DMS79 treated with DMSO at 0.1 percent for 48 hours (cell line): ENCODE data around the gene ZCCHC14.

Source experiments
- DNase-seq: peaks from one replicate; lab custom pipeline; 2025; lab: John Stamatoyannopoulos, UW

Gene ZCCHC14

DNA sequence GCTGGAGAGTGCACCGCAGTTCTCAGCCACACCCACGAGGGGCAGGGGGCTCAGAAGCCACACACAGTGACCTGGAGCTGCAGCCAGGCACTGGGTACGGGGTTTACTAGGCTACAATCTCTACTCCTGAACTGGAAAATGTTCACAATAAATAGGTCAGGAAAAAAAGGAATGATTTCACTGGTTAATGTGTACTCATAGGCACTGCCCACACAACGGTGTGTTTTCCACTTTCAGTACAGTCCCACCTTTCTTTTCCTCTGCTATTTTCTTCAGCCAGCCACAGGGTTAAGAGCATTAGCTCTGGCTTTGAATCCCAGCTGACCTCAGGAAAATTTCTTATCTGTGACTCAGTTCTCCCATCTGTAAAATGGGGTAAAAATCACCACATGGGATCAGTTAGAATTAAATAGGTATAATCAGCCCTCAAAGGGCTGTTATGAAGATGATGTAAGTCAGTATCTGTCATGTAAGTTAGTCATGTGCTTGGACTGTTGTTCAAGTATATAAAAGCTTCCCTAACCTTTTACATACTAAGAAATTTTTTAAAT, 35.7 kb downstream of the ZCCHC14 start:
- DNase-seq = no peak

DNA sequence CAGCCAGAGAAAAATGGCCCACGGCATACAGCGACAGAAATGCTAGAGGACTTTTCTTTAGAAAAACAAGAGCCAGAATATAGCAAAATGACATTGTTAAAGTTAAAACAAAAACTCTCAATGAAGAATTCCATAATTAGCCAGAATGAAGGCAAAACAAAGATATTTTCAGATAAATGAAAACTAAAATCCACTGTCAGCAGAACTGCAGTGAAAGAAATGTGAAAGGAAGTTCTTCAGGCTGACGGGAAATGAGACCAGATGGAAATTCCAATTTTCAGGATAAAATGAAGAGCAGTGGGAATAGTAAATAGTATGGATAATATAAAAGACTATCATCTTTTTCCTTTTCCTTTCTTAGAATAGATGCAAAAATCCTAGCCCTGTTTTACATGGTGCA, 38.4 kb downstream of the ZCCHC14 start:
- DNase-seq = no peak

DNA sequence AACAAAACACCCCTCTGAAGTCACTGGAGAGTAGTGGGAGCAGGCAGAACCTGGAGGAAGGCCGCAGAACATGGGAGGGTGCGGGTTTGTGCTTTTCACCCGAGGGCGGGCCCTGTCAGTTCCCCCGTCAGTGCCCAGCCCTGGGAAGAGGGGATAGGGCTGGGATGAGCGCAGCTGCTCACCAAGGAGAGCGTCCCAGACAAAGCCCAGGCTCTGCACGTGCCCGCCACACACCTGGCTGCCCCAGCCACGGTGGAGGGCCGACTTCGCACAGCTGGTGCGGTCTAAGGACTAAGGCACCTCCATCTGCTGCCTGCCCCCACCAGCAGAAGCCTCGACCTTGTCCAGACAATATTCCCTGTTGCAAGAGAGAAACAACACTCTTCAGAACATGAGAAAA, 39.5 kb downstream of the ZCCHC14 start:
- no peak for DNase-seq

DNA sequence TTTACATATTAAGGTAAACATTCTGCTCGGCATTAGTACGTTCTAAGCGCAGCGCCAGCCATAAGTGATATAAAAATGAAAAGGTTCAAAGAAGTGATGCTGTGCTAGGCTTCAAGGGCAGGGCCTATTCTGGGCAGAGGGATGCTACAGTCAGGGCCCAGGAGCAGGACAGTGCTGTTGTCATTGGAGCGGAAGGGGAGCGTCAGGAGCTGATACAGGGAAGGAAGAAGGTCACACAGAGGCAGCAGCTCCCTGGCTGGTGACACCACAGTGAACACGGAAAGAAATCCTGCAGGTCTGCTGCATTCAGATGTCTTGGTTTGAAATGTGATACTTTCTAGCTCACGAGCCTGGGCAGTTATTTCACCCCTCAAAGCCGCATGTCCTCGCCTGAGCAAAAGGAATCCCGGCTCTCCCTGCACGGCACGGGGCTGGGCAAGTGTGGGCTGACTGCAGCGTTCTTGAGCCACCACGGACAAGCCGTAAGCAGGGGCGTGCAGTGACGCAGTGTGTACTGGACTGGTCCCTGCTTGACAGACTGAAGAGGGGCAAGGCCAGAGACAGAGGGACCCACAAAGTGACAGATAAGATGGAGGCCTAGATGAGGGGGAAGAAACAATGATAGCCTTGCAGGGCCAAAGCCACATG, 41.1 kb downstream of the ZCCHC14 start:
- DNase-seq = no peak

DNA sequence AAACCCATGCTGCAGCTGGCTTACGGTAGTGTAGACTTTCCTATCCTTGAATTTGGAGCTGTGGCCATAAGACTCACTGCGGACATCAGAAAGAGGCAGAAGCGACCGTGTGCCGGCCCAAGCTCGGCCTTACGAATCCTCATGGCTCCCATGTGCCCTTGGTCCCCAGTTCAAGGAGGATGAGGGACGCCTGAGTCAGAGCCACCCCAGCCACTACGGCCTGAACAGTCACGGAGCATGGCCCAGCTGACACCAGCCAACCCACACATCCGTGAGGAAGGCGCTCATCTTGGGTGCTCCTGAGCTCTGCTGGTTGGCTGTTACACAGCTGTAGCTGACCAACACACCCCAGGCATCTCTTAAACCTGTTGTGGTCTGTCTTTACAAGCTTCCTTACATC, 44.0 kb downstream of the ZCCHC14 start:
- no peak for DNase-seq

DNA sequence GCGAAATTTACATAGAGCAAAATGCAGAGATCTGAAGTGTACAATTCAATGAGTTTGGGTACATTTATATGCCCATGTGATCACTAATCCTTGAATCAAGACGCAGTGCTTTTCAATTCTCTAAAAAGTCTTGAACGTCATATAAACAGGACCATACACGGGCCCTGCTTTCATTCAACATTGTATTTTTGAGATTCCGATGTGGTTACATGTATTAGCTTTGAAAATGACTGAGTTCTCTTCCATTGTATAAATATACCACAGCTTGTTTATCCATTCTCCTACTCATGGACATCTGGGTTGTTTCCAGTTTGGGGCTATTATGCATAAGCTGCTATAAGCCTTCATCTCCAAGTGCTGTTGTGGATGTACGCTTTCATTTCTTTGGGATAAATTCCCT, 45.5 kb downstream of the ZCCHC14 start:
- no peak for DNase-seq

DNA sequence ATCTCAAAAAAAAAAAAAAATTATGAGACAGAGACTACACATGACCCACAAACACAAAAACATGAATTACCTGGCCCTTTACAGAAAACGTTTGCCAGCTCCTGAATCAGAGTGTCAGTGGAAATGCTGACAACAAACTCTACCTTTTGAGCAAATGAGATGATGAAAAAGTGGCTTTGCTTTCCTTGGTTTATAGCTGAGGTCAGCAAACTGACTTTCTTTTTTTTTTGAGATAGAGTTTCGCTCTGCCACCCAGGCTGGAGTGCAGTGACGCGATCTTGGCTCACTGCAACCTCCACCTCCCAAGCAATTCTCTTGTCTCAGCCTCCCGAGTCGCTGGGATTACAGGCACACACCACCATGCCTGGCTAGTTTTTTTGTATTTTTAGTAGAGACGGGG, 46.3 kb downstream of the ZCCHC14 start:
- no peak for DNase-seq

DNA sequence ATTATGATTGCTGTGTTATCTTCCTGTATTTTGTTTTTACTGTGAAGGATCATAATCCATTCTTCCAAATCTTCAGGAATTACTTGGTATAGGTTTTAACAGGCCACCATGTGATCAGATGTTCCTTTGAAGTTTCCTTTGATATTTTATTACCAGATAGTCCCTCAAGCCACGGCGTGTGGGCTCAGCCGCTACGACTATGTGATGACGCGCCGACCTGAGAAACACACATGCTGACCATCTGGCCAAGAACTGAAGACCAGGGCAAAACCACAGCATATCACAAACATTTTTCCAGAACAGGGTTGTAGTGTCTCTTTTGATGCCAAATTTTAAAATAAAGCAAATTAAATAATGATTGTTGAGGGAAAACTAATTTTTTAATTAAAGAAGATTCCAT, 47.3 kb downstream of the ZCCHC14 start:
- DNase-seq = no peak

DNA sequence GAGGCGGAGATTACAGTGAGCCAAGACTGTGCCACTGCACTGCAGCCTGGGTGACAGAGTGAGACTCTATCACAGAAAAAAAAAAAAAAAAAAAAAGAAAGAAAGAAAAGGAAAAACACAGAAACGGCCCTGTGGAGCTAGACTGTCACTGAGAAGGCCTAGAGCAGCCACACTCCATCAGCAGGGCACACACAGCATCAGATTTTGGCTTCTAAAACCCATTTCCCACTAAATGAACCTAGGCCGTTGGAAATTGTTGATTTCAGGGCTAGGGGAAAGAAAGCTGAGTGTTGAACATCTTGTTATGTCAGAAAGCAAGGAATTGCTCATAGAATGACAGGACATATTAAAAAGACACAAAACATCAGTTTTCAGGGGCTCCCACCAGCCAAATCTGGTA, 48.9 kb downstream of the ZCCHC14 start:
- no peak for DNase-seq

DNA sequence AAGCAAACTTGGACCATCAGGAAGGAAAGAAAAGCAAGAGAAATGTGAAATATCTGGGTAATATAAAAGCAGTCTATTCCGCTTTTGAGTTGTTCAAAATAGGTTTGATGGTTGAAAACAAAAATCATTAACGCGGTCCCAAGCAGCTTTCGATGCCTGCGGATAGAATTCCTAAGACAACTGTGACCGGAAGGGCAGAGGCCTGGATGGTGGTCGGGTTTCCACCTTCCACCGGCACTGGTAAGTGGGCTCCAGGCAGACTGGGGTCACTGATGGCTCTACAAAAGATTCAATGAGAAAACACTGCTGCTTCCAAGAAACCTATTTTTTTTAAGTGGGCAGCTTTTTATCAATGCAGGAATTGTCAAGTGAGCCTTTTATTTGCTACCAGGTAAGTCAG, 49.8 kb downstream of the ZCCHC14 start:
- DNase-seq = no peak

DNA sequence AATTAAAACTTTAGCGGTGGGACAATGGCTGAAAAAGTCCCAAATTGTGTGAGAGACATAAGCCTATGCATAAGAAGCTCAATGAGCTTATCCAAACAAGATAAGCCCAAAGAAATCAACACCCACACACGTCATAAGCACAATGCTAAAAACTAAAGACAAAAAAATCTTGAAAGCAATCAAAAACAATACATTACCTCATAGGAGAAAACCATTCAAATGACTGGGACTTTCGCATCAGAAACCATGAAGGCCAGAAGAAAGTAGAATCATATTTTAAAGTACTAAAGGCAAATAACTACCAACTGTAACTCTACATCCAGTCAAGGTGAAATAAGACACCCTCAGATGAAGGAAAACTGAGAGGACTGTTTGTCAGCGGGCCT, 50.2 kb downstream of the ZCCHC14 start:
- DNase-seq = no peak

DNA sequence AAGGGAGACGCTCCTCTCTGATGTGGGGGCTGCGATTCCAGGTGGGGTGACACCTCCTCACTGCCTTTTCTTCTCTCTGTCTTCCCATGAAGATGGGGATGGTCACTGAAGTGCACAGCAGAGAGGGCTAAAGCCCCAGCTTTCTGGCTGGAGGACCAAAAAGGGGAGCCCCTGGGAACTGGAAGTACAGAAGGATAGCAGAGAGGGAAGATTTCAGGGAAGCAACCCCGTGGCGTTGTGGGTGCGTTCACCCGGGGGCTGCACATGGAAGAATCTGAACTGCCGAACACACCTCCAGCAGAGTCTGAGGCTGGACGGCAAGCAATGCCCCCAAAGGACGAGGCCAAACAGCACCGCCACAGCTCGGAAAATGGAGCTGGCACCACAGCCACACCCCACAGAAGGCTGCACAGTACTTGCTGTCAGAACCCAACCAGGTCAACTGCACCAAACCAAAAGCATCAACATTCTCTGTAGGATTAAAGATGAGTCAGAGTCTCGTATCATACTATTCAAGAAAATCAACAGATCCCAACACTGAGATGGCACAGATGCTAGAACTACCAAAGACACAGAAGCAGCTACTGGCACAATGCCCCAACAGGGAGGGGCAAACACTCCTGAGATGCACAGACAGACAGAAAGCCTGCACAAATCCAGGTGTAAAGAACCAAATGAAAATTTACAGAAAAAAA, 50.8 kb downstream of the ZCCHC14 start:
- no peak for DNase-seq

DNA sequence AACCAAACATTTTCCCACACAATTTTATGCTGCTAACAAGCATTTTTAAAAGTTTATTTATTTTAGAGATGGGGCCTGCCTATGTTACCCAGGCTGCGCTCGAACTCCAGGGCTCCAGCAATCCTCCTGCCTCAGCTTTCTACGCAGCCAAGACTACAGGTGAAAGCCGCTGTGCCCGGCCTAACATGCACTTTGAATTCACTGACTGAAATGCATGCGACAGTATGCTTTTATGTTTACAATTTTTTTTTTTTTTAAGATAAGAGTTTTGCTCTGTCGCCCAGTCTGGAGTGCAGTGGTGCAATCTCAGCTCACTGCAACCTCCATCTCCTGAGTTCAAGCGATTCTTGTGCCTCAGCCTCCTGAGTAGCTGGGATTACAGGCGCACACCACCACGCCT, 52.9 kb downstream of the ZCCHC14 start:
- no peak for DNase-seq

DNA sequence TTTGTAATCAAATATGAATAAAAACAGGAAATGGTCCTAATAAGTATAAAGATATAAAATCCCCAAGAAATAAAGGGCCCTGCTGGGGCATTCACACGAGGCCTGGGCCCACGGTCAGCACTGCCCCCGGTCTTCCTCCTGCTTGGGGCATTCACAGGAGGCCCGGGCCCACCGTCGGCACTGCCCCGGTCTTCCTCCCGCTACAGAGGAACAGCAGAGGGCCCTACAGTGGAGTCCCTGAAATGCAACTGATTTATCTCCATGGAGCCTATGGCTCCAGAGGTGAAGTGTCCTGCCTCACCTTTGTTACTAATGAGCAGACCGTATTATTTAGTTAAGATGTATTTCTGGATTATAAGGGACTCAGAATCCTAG, 54.2 kb downstream of the ZCCHC14 start:
- no peak for DNase-seq

DNA sequence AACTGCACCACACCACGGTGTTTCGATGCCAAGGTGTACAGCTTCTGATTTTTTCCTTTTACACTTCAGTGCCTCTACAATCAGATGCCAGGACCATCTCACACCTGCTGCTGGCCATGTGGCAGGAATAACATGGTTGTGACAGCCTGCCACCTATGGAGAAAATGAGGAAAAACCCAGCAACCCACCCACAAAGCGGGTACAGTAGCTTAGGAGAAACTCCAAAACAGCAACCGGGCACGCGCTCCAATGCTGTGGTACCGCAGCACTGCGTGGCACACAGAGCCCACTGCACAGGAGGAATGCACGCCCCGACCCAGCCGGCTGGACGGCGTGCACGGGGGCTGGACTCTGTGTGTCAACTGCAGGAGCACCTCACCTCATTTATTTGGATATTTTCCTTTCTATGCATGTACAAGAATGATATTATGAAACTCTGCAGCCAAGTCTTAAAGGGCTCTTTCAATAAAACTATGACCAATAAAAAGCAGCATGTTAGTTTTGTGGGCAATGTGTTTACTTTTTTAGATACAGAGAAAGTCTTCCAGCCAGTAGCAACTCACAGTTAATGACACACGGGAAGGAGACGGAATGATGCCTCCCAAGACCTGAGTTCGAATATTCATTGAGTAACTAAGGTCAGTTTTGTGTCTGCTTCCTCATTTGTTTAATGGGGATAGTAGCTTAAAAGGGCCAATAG, 54.8 kb downstream of the ZCCHC14 start:
- no peak for DNase-seq

DNA sequence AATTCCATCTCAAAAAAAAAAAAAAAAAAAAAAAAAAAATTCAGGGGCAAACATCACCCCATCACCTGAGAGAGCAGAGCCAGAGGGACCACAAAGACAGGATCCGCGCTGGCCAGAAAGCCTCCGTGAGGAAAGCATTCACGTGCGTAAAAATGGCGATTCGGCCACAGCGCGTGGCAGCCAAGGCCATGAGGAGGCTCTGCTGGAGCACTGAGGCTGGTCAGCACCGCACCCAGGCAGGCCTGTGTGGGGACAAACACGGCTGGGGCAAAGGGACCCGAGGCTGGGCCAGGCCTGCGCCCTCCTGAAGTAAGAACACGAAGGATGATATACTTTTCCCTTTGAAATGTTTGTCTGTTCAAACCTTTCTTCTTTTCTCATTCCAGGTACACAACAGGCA, 55.5 kb downstream of the ZCCHC14 start:
- no peak for DNase-seq

DNA sequence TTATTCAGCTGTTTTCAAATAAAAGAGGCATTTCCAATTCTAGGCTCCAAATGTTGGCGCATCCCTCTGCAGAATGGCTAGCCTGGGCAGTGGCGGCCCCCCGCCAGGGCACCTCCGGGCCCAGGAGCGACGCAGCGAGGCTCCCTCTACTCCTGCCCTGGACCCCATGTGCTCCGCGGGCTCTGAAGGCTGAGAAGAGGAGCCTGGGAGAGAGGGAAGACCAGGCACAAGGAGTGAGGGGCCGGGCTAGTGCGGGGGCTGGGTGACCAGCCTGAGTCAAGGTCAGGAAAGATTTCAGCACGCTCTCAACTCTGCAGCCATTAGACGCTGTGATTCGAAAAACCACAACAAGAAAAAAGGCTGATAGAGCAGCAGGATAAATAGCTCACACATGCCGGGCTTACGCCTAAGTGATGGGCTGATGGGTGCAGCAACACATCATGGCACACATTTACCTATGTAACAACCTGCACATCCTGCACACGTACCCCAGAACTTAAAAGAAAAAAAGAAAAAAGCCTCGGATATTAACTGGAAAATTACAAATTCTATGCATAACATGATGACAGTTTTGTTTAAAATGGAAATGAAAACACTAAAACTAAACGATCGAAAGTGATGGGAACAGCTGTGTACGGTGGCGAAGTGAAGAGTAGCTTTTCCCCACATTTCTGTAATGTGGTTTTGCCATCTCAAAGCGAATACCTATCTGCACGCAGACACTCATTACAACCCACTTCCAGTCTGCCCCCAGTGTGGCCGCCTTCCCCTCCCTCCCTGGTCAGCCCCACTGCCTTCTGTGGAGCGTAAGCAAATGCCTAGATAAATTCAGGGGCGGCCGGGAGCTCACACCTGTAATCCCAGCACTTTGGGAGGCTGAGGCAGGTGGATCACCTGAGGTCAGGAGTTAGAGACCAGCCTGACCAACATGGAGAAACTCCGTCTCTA, 56.3 kb downstream of the ZCCHC14 start:
- no peak for DNase-seq

DNA sequence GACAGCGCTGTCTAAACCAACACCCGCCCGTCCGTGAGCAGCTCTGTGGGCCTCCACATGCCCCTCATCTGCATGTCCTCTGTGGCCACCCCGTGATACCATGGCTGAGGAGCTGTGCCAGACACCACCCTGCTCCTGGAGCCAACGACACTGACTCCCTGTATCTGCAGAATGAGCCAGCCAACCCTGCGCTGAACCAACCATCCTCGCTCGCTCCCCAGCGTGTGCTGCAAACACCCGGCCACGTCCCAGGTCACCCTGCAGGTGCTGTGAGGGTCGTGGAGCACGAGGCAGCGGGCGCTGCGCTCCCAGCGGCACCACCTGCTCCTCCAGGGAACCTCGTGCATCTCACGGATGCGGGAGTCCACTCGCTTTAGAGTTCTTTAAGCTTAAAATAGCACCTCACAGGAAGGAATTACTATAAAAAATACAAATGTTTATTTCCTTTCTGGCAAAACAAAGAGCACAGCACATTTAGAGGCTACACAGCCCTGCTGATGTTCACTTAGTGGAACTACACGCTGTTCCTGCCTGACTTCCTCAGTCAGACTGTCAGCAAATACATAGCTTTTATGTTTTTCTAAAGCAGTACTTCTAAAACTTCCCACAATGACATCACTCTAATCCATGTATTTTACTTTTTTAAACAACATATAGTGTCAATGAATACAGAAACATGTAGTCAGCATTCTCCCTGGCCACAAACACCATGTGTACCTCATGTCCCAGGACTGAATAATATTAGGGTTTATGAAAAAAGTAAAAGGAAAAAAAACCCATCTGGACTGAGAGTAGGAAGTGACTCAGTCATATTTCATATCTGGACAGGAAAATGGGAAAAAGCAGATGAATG, 57.2 kb downstream of the ZCCHC14 start:
- DNase-seq = no peak

DNA sequence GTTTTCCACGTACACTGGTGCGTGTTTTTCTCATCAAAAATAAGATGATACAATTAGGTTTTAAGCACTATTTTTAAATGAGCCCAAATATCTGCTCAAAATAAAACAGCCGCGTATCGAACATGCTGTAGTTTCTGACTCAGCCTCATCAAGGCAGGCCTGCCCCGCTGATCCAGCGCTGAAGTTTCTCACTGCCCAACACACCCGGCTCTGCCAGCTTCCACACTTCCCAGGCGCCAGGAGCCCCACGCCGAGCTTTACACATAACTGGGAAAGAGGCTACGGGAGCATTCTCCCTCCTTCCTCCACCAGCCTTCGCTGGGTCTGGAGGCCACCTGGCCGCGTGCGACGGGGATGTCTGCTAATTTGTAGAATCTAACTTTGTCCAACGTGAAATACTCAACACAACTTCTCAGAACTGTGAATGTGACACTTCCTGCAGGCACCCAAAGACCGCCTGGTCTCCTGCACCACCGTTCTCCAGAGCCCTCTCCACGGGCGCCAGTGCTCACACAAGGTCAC, 58.6 kb downstream of the ZCCHC14 start:
- no peak for DNase-seq

DNA sequence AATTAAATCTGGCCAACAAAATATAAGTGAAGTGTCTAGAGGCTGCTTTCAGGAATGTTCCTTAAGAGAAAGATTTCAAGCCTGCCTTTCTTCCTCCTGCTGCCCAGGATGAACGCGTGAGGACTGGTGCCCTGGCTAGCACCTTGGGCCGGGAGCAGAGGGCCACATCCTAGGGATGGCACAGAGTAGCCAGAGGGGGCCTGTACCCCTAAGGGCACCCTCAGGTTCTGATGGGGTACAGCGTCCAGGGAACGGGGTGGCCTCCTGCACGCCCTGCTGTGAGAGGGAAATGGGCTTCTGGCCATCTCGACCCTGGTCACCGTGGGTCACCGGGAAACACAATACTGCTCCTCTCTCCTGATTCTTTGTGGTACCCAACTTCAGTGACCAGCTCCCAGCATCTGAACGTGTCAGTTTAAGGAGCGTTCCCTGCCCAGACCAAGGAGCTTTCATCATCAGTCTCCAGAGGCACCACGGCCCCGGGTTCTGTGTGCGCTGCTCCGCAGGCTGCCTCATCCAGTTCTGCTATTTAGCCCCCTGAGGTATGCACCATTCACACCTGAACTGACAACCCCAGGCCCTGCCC, 60.4 kb downstream of the ZCCHC14 start:
- DNase-seq = no peak

DNA sequence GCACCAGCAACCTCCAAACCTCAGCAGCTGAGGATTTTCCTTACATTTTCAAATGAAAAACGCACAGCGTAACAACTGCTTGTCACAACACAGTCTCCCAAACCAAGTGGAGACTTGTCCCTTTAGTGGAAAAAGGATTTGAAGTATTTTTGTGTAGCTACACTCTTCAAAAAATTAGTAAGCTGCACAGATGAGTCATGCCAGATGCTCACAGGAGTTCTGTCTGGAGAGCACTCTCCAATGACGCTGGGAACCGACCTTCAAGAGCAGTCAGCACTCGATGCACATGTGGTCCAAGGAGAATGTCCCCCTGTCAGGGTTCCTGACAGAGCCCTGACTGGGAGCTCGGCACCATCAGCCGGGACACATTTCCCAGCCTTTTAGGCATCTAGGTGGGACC, 60.9 kb downstream of the ZCCHC14 start:
- peak; percentile 6 for DNase-seq
